NCI-H526 treated with DMSO at 0.1 percent for 48 hours (cell line): ENCODE results near the gene RSF1.

Experiments used
- DNase-seq: peaks from one replicate; lab custom pipeline; 2025; lab: John Stamatoyannopoulos, UW

The RSF1 gene

DNA sequence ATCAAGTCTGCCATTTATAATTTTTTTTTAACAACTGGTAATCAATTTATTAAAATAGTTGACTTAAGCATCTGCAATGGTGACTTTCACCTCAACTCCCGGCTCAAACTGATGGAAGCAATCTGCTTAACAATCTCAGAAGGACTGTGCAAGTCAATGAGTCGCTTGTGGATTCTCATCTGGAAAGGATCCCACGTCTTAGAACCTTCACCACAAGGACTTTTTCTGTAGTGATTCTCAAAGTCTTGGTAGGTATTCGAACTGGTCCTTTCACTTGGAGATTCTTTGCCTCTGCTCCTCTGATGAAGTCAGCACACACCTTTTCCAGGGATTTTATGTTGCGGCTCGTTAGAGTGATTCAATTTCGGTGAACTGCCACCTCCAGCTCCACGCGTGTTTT, 7.3 kb downstream of the RSF1 start:
- DNase-seq, result no peak

DNA sequence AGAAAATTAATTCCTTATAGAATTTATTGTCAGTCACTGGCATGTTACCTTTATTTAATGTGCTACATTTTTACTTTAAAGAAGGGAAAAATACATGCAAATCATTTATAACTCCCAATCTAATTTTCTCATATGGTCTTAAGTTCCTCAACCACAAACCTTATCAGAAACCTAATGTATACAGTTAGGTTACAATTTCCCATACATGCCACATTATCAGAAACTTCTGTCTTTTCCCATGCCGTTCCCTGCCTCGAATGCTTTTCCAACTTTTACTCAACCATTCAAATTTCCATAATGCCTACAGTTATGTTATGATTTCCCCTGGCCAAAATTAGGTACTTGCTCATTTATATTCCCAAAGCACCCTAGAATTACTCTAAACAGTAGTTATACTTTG, 13.5 kb downstream of the RSF1 start:
- DNase-seq, result no peak

DNA sequence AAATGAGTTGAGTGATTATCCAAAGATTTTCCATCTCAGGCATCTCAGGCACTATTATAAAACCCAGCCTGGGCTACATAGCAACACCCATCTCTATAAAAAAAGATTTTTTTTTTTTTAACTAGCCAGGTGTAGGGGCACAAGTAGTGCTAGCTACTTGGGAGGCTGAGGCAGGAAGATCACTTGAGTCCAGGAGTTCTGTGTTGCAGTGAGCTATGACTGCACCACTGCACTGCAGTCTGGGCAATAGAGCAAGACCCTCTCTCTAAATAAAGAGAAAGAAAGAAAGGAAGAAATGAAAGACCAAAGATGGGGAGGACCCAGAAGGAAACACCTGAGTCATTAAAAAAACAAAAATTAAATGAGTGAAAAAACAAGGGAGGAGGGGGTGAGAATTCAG, 14.1 kb downstream of the RSF1 start:
- no peak for DNase-seq

GRCh38 chr11:77801477-77801876, 19.0 kb downstream of the RSF1 start:
- no peak for DNase-seq

DNA sequence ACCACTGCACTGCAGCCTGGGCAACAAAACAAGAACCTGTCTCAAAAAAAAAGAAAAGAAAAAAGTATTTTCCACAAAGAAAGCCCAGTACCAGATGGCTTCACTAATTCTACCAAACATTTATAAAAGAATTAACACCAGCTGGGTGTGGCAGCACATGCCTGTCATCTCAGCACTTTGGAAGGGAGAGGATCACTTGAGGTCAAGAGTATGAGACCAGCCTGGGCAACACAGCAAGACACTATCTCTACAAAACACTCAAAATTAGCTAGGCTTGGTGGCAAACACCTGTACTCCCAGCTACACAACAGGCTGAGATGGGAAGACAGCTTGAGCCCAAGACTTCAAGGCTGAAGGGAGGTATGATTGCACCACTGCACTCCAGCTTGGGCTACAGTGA, 20.1 kb downstream of the RSF1 start:
- DNase-seq, result no peak

- no peak for DNase-seq
Observed at GRCh38 chr11:77799338-77799737, 21.2 kb downstream of the RSF1 start.

GRCh38 chr11:77793972-77794371, 26.6 kb downstream of the RSF1 start:
- no peak for DNase-seq

GRCh38 chr11:77791301-77791700, 29.2 kb downstream of the RSF1 start:
- DNase-seq, result no peak

GRCh38 chr11:77789731-77790476, 30.6 kb downstream of the RSF1 start:
- no peak for DNase-seq

DNA sequence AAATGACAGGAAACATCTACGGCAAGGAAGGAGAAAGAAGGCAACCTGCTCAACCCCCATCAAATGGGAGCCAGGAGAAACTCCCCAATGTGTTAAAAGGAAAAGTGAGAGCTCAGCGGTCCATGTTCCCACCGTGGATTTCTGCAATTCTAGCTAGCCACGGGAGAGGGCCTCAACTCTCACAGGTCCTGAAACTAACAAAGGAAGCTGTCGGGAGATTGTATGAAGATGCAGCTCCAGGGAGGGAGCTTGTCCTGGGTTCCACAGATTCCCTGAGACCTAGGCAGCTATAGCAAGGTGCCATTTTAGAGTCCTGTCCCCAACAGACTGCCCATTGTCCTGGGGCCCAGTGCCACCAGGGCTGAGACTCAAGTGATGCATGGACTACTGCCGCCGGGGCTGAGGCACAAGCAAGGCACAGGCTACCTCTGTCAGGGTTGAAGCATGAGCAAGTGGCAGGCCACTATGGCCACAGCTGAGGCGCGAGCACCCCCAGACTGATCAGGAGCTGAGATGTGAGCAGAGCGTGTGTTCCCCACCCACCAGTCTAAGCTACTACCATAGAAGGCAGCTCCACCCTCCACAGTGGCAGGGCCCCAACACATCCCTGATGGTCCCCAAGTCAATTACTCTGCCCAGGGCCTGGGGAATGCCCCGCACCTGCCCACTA, 31.3 kb downstream of the RSF1 start:
- DNase-seq, result no peak

DNA sequence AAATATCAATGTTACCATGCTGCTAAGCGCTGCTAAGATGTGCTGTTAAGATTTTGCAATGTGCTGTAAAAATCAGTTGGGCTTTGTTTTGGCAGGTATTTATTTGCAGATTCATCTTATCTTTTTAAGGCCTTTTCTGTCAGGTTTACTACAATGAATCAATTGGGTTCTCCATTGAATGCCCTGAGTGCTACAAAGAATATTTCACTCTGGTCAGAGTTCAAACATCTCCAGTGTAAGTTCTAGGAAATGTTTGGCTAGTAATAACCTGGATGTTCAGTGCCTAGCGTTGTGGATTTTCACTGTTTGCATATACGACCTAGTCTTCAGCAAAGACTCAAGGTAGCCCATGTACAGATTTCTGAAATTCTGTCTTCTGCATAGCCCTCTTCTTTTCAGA, 36.0 kb downstream of the RSF1 start:
- no peak for DNase-seq

- no peak for DNase-seq
Observed at GRCh38 chr11:77783025-77783424, 37.5 kb downstream of the RSF1 start.

DNA sequence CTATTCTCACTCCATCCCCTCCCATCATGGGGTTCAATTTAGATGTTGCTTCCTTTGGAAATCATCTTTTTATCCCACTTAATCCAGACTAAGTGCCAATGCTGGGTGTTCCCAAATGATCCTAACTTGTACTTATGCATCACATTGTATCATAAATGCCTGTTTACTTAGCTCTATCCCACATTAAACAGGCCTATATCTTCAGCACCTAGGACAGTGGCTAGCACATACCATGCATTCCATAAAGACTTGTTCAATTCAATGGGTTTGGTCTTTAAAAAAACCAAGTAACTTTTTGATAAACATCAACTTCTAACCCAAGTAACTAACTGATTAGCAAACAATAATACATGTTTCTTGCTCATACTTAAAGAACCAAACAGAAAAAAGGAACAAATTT, 40.6 kb downstream of the RSF1 start:
- DNase-seq, result no peak

- no peak for DNase-seq
Observed at GRCh38 chr11:77778549-77778948, 42.0 kb downstream of the RSF1 start.

- no peak for DNase-seq
Observed at GRCh38 chr11:77778118-77778517, 42.4 kb downstream of the RSF1 start.

DNA sequence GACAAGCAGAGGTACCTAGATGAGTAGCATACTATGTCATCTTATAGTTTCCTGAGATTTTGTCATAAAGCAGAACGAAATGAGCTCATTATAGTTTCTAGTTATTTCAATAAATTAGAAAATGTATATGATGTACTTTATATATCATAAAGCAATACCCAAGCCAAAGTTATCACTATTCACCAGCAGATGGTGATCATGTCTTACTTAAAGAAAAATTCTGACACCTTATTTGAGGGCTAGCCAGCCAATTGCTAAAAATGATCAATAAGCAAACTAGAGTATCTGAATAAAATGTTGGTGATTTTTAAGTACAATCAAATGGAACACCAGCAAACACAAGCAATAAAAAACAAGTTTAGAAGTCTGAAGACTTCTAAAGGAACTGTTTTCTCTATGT, 44.1 kb downstream of the RSF1 start:
- peak; percentile 15 for DNase-seq

DNA sequence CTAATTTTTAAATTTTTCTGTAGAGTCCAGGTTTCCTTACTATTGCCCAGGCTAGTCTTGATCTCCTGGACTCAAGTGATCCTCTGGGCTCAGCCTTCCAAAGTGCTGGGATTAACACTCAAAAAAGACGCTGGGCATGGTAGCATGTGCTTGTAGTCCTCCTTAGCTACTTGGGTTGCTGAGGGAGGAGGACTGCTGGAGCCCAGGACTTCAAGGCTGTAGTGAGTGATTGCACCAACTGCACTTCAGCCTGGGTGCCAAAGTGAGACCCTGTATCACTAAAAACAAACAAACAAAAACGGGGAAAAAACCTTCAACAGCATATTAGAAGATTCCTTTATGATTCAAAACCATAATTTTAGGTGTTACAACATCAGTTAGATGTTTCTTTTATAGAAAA, 44.6 kb downstream of the RSF1 start:
- DNase-seq, result no peak

DNA sequence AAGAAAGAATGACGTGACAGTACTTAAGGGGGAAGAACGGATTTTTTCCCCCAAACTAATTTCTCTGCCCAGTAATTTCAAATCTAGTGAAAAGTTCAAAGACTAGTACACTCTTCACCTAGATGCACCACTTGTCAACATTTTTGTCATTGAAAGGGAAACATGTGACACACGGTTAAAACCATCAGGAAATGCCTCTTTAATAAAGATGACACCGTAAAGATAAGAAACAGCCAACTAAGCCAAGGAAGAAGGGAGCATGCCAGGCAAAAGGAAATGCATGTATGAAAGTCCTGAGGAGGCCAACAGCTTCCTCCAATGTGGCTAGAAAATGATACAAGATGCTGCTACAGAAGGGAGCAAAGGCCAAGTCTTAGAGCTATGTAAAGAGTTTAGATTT, 49.4 kb downstream of the RSF1 start:
- no peak for DNase-seq

GRCh38 chr11:77770629-77771028, 49.9 kb downstream of the RSF1 start:
- no peak for DNase-seq

GRCh38 chr11:77762426-77762825, 58.1 kb downstream of the RSF1 start:
- DNase-seq, result no peak

DNA sequence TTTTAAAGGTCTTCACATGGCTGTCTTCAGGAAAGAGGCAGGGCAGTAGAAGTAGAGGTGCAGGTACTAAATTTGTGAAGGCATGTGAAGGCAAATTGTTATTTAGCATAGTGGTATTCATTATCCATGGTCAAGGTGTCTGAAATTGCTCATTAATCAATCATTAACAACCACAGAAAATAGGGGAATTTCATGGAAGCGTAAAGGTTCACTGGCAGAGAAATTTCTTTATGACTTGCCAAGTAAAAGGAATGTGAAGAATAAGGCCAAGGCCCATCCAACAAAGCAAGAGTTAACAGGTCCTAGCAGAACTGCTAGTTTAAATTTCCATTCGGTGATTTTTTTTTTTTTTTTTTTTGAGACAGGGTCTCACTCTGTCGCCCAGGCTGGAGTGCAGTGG, 59.0 kb downstream of the RSF1 start:
- DNase-seq, result no peak

DNA sequence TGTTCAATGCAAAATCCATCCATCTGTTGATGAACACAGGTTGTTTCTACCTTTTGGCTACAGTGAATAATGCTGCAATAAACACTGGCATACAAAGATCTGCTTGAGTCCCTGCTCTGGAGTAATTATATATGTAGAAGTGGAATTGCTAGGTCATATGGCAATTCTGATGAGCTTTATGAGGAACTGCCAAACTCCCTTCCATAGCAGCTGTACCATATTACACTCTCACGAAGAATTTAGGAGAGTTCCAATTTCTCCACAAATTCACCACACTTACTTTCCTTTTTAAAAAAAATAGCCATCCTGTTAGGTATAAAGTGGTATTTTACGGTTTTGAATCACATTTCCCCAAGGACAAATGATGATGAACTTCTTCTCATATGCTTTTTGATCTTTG, 62.2 kb downstream of the RSF1 start:
- DNase-seq, result no peak

- DNase-seq, result no peak
Observed at GRCh38 chr11:77753230-77753629, 67.3 kb downstream of the RSF1 start.

DNA sequence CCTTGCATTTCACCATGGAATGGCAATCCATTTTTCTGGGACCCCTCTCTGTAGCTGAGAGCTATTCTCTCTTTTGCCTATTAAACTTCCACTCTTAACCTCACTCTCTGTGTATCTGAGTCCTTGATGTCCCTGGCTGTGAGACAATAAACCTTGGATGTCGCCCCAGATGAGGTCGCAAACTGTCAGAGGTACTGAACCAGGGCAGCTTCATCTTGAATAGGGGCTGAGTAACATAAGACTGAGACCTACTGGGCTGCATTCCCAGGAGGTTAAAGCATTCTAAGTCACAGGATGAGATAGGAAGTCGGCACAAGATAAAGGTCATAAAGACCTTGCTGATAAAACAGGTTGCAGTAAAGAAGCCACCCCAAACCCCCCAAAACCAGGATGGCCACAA, 68.0 kb downstream of the RSF1 start:
- no peak for DNase-seq
